T1000 (cell line): ENCODE measurements around the gene CTTN.

Experiments used
- DNase-seq: peaks from one replicate; lab custom pipeline; 2025; ENCODE audit warnings: mixed read lengths; lab: John Stamatoyannopoulos, UW

CTTN gene

GRCh38 chr11:70409871-70410270, 11.5 kb downstream of the CTTN start:
- DNase-seq, result no peak

- no peak for DNase-seq
These were observed 12.2 kb downstream of the CTTN start for GRCh38 chr11:70410276-70411205.

- no peak for DNase-seq
These were observed 13.6 kb downstream of the CTTN start for GRCh38 chr11:70411713-70412452.

- DNase-seq, result no peak
These were observed 14.8 kb downstream of the CTTN start for GRCh38 chr11:70413151-70413550.

- DNase-seq, result no peak
These were observed 16.2 kb downstream of the CTTN start for GRCh38 chr11:70414341-70415100.

- DNase-seq, result peak; percentile 17
These were observed 16.9 kb downstream of the CTTN start for GRCh38 chr11:70415191-70415590.

- DNase-seq, result no peak
These were observed 17.5 kb downstream of the CTTN start for GRCh38 chr11:70415642-70416395.

GRCh38 chr11:70416881-70417280, 18.6 kb downstream of the CTTN start:
- no peak for DNase-seq

GRCh38 chr11:70418130-70418529, 19.8 kb downstream of the CTTN start:
- DNase-seq, result no peak

GRCh38 chr11:70419307-70420007, 21.1 kb downstream of the CTTN start:
- no peak for DNase-seq

- no peak for DNase-seq
These were observed 21.7 kb downstream of the CTTN start for GRCh38 chr11:70420008-70420464.

- no peak for DNase-seq
These were observed 22.2 kb downstream of the CTTN start for GRCh38 chr11:70420496-70420895.

GRCh38 chr11:70421123-70421522, 22.8 kb downstream of the CTTN start:
- DNase-seq, result no peak

GRCh38 chr11:70422692-70423522, 24.6 kb downstream of the CTTN start:
- no peak for DNase-seq

- peak; percentile 22 for DNase-seq
These were observed 25.5 kb downstream of the CTTN start for GRCh38 chr11:70423523-70424505.

- no peak for DNase-seq
These were observed 26.5 kb downstream of the CTTN start for GRCh38 chr11:70424765-70425344.

GRCh38 chr11:70427436-70427835, 29.1 kb downstream of the CTTN start:
- DNase-seq, result no peak

- DNase-seq, result no peak
These were observed 30.5 kb downstream of the CTTN start for GRCh38 chr11:70428701-70429427.
